ENCODE measurements around the gene FBXW8. TPM values are rescaled to one million over a fixed set of nuclear protein-coding genes. Genes with fewer than 3 reads are reported as not detected.
A peak's percentile ranks its signal among the peaks of the same experiment; 100 is the strongest.

FBXW8 gene
- total RNA-seq, 2 donors from 2014 or later = 10.0 to 10.4 TPM

- H3K36me3 Mint-ChIP-seq (ENCODE audit: insufficient read depth in 2 of 2) = peaks cover 2 to 7% of the 10 kb centered on the region in 2 donors
- no peak for DNase-seq
- no peak for ATAC-seq (replicated peaks in 1 of 2)
- peaks cover 0 to 3% of the 10 kb centered on the region in 2 donors for H3K9me3 Mint-ChIP-seq
- no peaks in the 10 kb centered on the region for H3K27me3 Mint-ChIP-seq (ENCODE audit: low read depth)
- peaks cover 7% of the 10 kb centered on the region for H3K4me1 Mint-ChIP-seq (ENCODE audit: low read depth)
- no peak overlapping the region for H3K4me3 Mint-ChIP-seq
- H3K27ac Mint-ChIP-seq = no peak overlapping the region
These were observed 26.9 kb downstream of the FBXW8 start for GRCh38 chr12:116937640-116938039.

- ATAC-seq (replicated peaks in 1 of 2) = no peak
These were observed 29.0 kb downstream of the FBXW8 start for GRCh38 chr12:116939734-116940133.

GRCh38 chr12:116941188-116941587, 30.4 kb downstream of the FBXW8 start:
- peaks cover 7% of the 10 kb centered on the region for H3K4me1 Mint-ChIP-seq (ENCODE audit: low read depth)
- peaks cover 0 to 3% of the 10 kb centered on the region in 2 donors for H3K9me3 Mint-ChIP-seq
- ATAC-seq (replicated peaks in 1 of 2) = no peak
- H3K4me3 Mint-ChIP-seq = no peak overlapping the region
- no peaks in the 10 kb centered on the region for H3K27me3 Mint-ChIP-seq (ENCODE audit: low read depth)
- DNase-seq = no peak
- no peak overlapping the region for H3K27ac Mint-ChIP-seq
- H3K36me3 Mint-ChIP-seq (ENCODE audit: insufficient read depth in 2 of 2) = peaks cover 12 to 24% of the 10 kb centered on the region in 2 donors

More at GRCh38 chr12:116939734-116940133, 29.0 kb downstream of the FBXW8 start:
- H3K4me3 Mint-ChIP-seq = no peak overlapping the region
- H3K27ac Mint-ChIP-seq = no peak overlapping the region
- peaks cover 0 to 3% of the 10 kb centered on the region in 2 donors for H3K9me3 Mint-ChIP-seq
- no peaks in the 10 kb centered on the region for H3K27me3 Mint-ChIP-seq (ENCODE audit: low read depth)
- DNase-seq = no peak
- H3K36me3 Mint-ChIP-seq (ENCODE audit: insufficient read depth in 2 of 2) = peaks cover 7 to 24% of the 10 kb centered on the region in 2 donors
- H3K4me1 Mint-ChIP-seq (ENCODE audit: low read depth) = peaks cover 7% of the 10 kb centered on the region

- H3K27ac Mint-ChIP-seq = no peak overlapping the region
- H3K4me1 Mint-ChIP-seq (ENCODE audit: low read depth) = no peaks in the 10 kb centered on the region
- peaks cover 0 to 3% of the 10 kb centered on the region in 2 donors for H3K9me3 Mint-ChIP-seq
- H3K36me3 Mint-ChIP-seq (ENCODE audit: insufficient read depth in 2 of 2) = peaks cover 12 to 25% of the 10 kb centered on the region in 2 donors
- ATAC-seq (replicated peaks in 1 of 2) (no peak), DNase-seq (no peak)
- no peak overlapping the region for H3K4me3 Mint-ChIP-seq
- H3K27me3 Mint-ChIP-seq (ENCODE audit: low read depth) = no peaks in the 10 kb centered on the region
These were observed 32.9 kb downstream of the FBXW8 start for GRCh38 chr12:116943419-116944372.

- Mint-ChIP-seq H3K4me1 (ENCODE audit: low read depth) (no peaks in the 10 kb centered on the region), H3K27ac (no peak overlapping the region), H3K9me3 (peaks cover 0 to 2% of the 10 kb centered on the region in 2 donors), H3K4me3 (no peak overlapping the region), H3K36me3 (ENCODE audit: insufficient read depth in 2 of 2) (peaks cover 13 to 25% of the 10 kb centered on the region in 2 donors), H3K27me3 (ENCODE audit: low read depth) (no peaks in the 10 kb centered on the region)
- ATAC-seq (replicated peaks in 1 of 2) (no peak), DNase-seq (no peak)
These were observed 35.3 kb downstream of the FBXW8 start for GRCh38 chr12:116945886-116946550.

- Mint-ChIP-seq H3K9me3 (no peaks in the 10 kb centered on the region), H3K27ac (no peak overlapping the region), H3K4me1 (ENCODE audit: low read depth) (no peaks in the 10 kb centered on the region), H3K27me3 (ENCODE audit: low read depth) (no peaks in the 10 kb centered on the region), H3K36me3 (ENCODE audit: insufficient read depth in 2 of 2) (peaks cover 11 to 13% of the 10 kb centered on the region in 2 donors), H3K4me3 (no peak overlapping the region)
- DNase-seq (no peak), ATAC-seq (replicated peaks in 1 of 2) (no peak)
These were observed 37.5 kb downstream of the FBXW8 start for GRCh38 chr12:116948298-116948697.

- H3K27ac Mint-ChIP-seq = no peak overlapping the region
- no peak overlapping the region for H3K4me3 Mint-ChIP-seq
- no peaks in the 10 kb centered on the region for H3K27me3 Mint-ChIP-seq (ENCODE audit: low read depth)
- H3K36me3 Mint-ChIP-seq (ENCODE audit: insufficient read depth in 2 of 2) = peaks cover 1 to 7% of the 10 kb centered on the region in 2 donors
- ATAC-seq (replicated peaks in 1 of 2) = no peak
- no peaks in the 10 kb centered on the region for H3K4me1 Mint-ChIP-seq (ENCODE audit: low read depth)
- no peaks in the 10 kb centered on the region for H3K9me3 Mint-ChIP-seq
- DNase-seq = no peak
These were observed 40.0 kb downstream of the FBXW8 start for GRCh38 chr12:116950628-116951325.

- Mint-ChIP-seq H3K27me3 (ENCODE audit: low read depth) (no peaks in the 10 kb centered on the region), H3K4me1 (ENCODE audit: low read depth) (peaks cover 18% of the 10 kb centered on the region), H3K9me3 (no peaks in the 10 kb centered on the region), H3K36me3 (ENCODE audit: insufficient read depth in 2 of 2) (no peaks in the 10 kb centered on the region), H3K4me3 (no peak overlapping the region), H3K27ac (no peak overlapping the region)
- DNase-seq = no peak
- no peak for ATAC-seq (replicated peaks in 1 of 2)
These were observed 44.1 kb downstream of the FBXW8 start for GRCh38 chr12:116954710-116955381.

- no peak for DNase-seq
- Mint-ChIP-seq H3K4me3 (no peak overlapping the region), H3K4me1 (ENCODE audit: low read depth) (peaks cover 25% of the 10 kb centered on the region), H3K27me3 (ENCODE audit: low read depth) (no peaks in the 10 kb centered on the region), H3K36me3 (ENCODE audit: insufficient read depth in 2 of 2) (no peaks in the 10 kb centered on the region), H3K9me3 (no peaks in the 10 kb centered on the region), H3K27ac (no peak overlapping the region)
- no peak for ATAC-seq (replicated peaks in 1 of 2)
These were observed 44.8 kb downstream of the FBXW8 start for GRCh38 chr12:116955382-116956021.

GRCh38 chr12:116958402-116959197, 47.9 kb downstream of the FBXW8 start:
- no peaks in the 10 kb centered on the region for H3K27me3 Mint-ChIP-seq (ENCODE audit: low read depth)
- H3K27ac Mint-ChIP-seq = no peak overlapping the region
- H3K4me3 Mint-ChIP-seq = peak overlapping the region; percentile 4 to 42
- peaks cover 0 to 1% of the 10 kb centered on the region in 2 donors for H3K36me3 Mint-ChIP-seq (ENCODE audit: insufficient read depth in 2 of 2)
- peaks cover 53% of the 10 kb centered on the region for H3K4me1 Mint-ChIP-seq (ENCODE audit: low read depth)
- ATAC-seq (replicated peaks in 1 of 2) (peak; percentile 69 to 83), DNase-seq (peak; percentile 42 to 56)
- H3K9me3 Mint-ChIP-seq = no peaks in the 10 kb centered on the region

- peak overlapping the region; percentile 4 to 42 for H3K4me3 Mint-ChIP-seq
- peaks cover 0 to 1% of the 10 kb centered on the region in 2 donors for H3K36me3 Mint-ChIP-seq (ENCODE audit: insufficient read depth in 2 of 2)
- ATAC-seq (replicated peaks in 1 of 2) = no peak
- no peak for DNase-seq
- peaks cover 53% of the 10 kb centered on the region for H3K4me1 Mint-ChIP-seq (ENCODE audit: low read depth)
- H3K27ac Mint-ChIP-seq = no peak overlapping the region
- H3K27me3 Mint-ChIP-seq (ENCODE audit: low read depth) = no peaks in the 10 kb centered on the region
- H3K9me3 Mint-ChIP-seq = no peaks in the 10 kb centered on the region
These were observed 48.4 kb downstream of the FBXW8 start for GRCh38 chr12:116959198-116959460.

Measured in activated T-cell treated with anti-CD3 and anti-CD28 coated beads, Interleukin-2, amount 50 U/mL, for 72 hours (primary cell).